ENCODE results near the gene WFIKKN1.

Gene WFIKKN1

GRCh38 chr16:625117-625976, 5.4 kb upstream of the WFIKKN1 start:
- DNase-seq, result no peak

GRCh38 chr16:625977-626765, 4.6 kb upstream of the WFIKKN1 start:
- DNase-seq, result no peak

GRCh38 chr16:626787-627453, 3.9 kb upstream of the WFIKKN1 start:
- no peak for DNase-seq

GRCh38 chr16:627454-628239, 3.1 kb upstream of the WFIKKN1 start:
- no peak for DNase-seq

GRCh38 chr16:628321-629061, 2.3 kb upstream of the WFIKKN1 start:
- no peak for DNase-seq

- no peak for DNase-seq
Measured at GRCh38 chr16:629185-629832, 1.5 kb upstream of the WFIKKN1 start.

GRCh38 chr16:629833-630248, 944 bp upstream of the WFIKKN1 start:
- no peak for DNase-seq

GRCh38 chr16:630249-630814, 453 bp upstream of the WFIKKN1 start:
- no peak for DNase-seq

- DNase-seq, result no peak
Measured at GRCh38 chr16:631808-632358, 1.1 kb downstream of the WFIKKN1 start.

GRCh38 chr16:632486-633335, 1.9 kb downstream of the WFIKKN1 start:
- DNase-seq, result no peak

GRCh38 chr16:633336-634050, 2.7 kb downstream of the WFIKKN1 start:
- no peak for DNase-seq

GRCh38 chr16:634051-634670, 3.4 kb downstream of the WFIKKN1 start:
- DNase-seq, result no peak

- no peak for DNase-seq
Measured at GRCh38 chr16:634996-635395, 4.2 kb downstream of the WFIKKN1 start.

GRCh38 chr16:635573-636205, 4.9 kb downstream of the WFIKKN1 start:
- DNase-seq, result no peak

GRCh38 chr16:636206-637080, 5.7 kb downstream of the WFIKKN1 start, which contains the start of gene METTL26:
Gene METTL26 (minus strand): TSS chr16:636305. CDS start chr16:636290, 15 bp downstream.
- DNase-seq, result peak; percentile 100

- DNase-seq, result no peak
Measured at GRCh38 chr16:637081-638018, 6.6 kb downstream of the WFIKKN1 start.

Data from activated CD8-positive, alpha-beta memory T cell treated with anti-CD3 and anti-CD28 coated beads for 24 hours (primary cell).